ENCODE data around the gene ZNF646.

Gene ZNF646

DNA sequence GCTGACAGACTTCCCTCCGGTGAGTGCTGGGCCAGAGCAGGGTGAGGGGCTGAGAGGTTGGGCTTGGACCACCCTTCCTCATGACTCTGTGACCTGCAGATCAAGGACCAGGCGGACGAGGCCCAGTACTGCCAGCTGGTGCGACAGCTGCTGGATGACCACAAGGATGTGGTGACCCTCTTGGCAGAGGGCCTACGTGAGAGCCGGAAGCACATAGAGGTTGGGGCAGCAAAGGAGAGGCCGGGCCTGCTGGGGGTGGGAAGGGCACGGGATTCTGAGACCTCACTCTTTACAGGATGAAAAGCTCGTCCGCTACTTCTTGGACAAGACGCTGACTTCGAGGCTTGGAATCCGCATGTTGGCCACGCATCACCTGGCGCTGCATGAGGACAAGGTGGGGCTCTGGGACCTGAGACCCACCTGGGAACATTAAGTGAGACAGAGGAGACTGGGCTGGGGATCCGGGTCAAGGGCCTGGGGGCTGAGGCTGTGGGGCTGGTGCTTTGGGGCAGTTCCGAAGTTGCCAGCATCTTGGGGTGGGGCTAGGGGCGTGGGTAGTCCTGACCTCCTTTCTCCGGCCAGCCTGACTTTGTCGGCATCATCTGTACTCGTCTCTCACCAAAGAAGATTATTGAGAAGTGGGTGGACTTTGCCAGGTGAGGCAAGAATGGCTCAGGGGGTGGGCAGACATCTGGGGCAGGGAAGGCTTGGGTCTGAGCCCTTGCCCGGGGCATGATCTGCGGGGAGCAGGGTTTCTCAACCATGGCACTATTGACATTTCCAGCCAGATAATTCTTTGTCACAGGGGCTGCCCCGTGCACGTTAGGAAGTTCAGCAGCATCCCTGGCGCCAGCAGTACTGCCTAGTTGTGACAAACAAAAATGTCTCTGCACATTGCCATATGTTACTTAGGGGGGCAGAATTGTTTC lies 36.1 kb downstream of the ZNF646 start:
- peaks cover 14% of the 10 kb centered on the region for H3K4me1 ChIP-seq (ENCODE audit: insufficient read depth, low read length, poor library complexity, severe bottlenecking)
- no peaks in the 10 kb centered on the region for H3K27me3 ChIP-seq (ENCODE audit: insufficient read depth, low read length, poor library complexity, severe bottlenecking)
- no peaks in the 10 kb centered on the region for H3K9me3 ChIP-seq (ENCODE audit: insufficient read depth, low read depth, low read length)
- no peak for TF ChIP-seq EZH2phosphoT487 (IDR thresholded peaks at IDR 0.05; ENCODE audit: borderline replicate concordance)
- TF ChIP-seq, protein P1, sequence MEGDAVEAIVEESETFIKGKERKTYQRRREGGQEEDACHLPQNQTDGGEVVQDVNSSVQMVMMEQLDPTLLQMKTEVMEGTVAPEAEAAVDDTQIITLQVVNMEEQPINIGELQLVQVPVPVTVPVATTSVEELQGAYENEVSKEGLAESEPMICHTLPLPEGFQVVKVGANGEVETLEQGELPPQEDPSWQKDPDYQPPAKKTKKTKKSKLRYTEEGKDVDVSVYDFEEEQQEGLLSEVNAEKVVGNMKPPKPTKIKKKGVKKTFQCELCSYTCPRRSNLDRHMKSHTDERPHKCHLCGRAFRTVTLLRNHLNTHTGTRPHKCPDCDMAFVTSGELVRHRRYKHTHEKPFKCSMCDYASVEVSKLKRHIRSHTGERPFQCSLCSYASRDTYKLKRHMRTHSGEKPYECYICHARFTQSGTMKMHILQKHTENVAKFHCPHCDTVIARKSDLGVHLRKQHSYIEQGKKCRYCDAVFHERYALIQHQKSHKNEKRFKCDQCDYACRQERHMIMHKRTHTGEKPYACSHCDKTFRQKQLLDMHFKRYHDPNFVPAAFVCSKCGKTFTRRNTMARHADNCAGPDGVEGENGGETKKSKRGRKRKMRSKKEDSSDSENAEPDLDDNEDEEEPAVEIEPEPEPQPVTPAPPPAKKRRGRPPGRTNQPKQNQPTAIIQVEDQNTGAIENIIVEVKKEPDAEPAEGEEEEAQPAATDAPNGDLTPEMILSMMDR (conservative IDR thresholded peaks at IDR 0.05; ENCODE audit: low read length) = no peak
- H4K20me1 ChIP-seq (ENCODE audit: insufficient read depth, low read length, poor library complexity, severe bottlenecking) = peaks cover 5% of the 10 kb centered on the region
- H2AFZ ChIP-seq (ENCODE audit: low read length) = no peak overlapping the region
- no peak overlapping the region for H3K9ac ChIP-seq (ENCODE audit: low read depth, low read length, poor library complexity, severe bottlenecking)
- H3K9me2 ChIP-seq (replicated peaks; ENCODE audit: low read depth, low read length) = no peaks in the 10 kb centered on the region
- H3K4me3 ChIP-seq (ENCODE audit: low read length, poor library complexity, severe bottlenecking) = no peak overlapping the region
- no peak overlapping the region for H3K4me2 ChIP-seq (ENCODE audit: low read depth, low read length, poor library complexity, severe bottlenecking)
- peaks cover 10% of the 10 kb centered on the region; the same call in 1 of the 2 replicates for H3F3A ChIP-seq (ENCODE audit: low read depth)
- peaks cover 12% of the 10 kb centered on the region; the same call in 1 of the 2 replicates for H3K36me3 ChIP-seq (ENCODE audit: insufficient read depth, low read length)
- H3K79me2 ChIP-seq (ENCODE audit: insufficient read depth, low read length) = peaks cover 29% of the 10 kb centered on the region

DNA sequence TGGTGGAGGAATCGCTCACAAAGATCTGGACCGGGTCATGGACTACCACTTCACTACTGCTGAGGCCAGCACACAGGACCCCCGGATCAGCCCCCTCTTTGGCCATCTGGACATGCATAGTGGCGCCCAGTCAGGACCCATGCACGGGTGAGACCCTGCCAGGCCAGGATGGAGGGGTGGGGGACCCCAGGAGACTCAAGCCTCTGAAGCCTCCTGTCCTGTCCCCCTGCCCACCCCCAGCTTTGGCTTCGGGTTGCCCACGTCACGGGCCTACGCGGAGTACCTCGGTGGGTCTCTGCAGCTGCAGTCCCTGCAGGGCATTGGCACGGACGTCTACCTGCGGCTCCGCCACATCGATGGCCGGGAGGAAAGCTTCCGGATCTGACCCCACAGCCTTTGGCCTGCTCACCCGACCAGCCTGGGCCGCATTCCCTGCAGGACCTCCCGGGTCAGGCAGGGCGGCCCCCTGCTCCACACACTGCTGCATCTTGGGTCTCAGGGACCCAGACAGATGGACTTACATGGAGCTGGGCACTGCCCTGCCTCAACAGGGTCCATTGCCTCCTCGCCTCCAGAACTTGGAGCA lies 37.8 kb downstream of the ZNF646 start:
- no peak overlapping the region for H3K9ac ChIP-seq (ENCODE audit: low read depth, low read length, poor library complexity, severe bottlenecking)

DNA sequence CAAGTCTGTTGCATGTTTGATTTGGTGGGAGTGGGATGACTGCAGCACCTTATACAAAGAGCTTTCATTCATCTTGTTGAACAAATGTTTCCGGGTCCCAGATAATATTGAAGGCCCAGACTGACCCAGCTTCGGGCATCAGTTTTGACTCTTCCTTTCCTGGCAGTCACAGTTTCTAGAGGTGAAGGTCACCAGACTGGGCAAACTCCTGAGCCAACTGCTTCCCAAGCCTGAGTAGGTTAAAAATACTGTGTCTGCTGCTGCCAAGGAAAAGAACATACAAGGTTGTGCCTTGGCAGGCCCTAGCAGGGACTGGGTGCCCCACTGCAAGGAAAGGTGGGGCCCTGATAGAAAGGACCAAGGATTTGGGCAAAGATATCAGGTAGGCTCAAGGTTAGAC lies 38.5 kb downstream of the ZNF646 start:
- TF ChIP-seq EZH2phosphoT487 (IDR thresholded peaks at IDR 0.05; ENCODE audit: borderline replicate concordance) = no peak
- TF ChIP-seq, protein P1 (conservative IDR thresholded peaks at IDR 0.05; ENCODE audit: low read length) = no peak
- H2AFZ ChIP-seq (ENCODE audit: low read length) = no peak overlapping the region
- H3K9ac ChIP-seq (ENCODE audit: low read depth, low read length, poor library complexity, severe bottlenecking) = no peak overlapping the region
- H4K20me1 ChIP-seq (ENCODE audit: insufficient read depth, low read length, poor library complexity, severe bottlenecking) = peaks cover 5% of the 10 kb centered on the region
- H3K4me1 ChIP-seq (ENCODE audit: insufficient read depth, low read length, poor library complexity, severe bottlenecking) = peaks cover 7% of the 10 kb centered on the region
- peaks cover 24% of the 10 kb centered on the region for H3K79me2 ChIP-seq (ENCODE audit: insufficient read depth, low read length)
- peaks cover 12% of the 10 kb centered on the region; the same call in 1 of the 2 replicates for H3K36me3 ChIP-seq (ENCODE audit: insufficient read depth, low read length)
- no peaks in the 10 kb centered on the region for H3K27me3 ChIP-seq (ENCODE audit: insufficient read depth, low read length, poor library complexity, severe bottlenecking)
- no peaks in the 10 kb centered on the region for H3K9me3 ChIP-seq (ENCODE audit: insufficient read depth, low read depth, low read length)
- no peaks in the 10 kb centered on the region for H3K9me2 ChIP-seq (replicated peaks; ENCODE audit: low read depth, low read length)
- no peak overlapping the region for H3K4me3 ChIP-seq (ENCODE audit: low read length, poor library complexity, severe bottlenecking)
- H3K4me2 ChIP-seq (ENCODE audit: low read depth, low read length, poor library complexity, severe bottlenecking) = no peak overlapping the region
- peaks cover 4% of the 10 kb centered on the region; the same call in 1 of the 2 replicates for H3F3A ChIP-seq (ENCODE audit: low read depth)

More for the DNA sequence above, 37.8 kb downstream of the ZNF646 start:
- no peak overlapping the region for H2AFZ ChIP-seq (ENCODE audit: low read length)
- H3K36me3 ChIP-seq (ENCODE audit: insufficient read depth, low read length) = peaks cover 12% of the 10 kb centered on the region; the same call in 1 of the 2 replicates
- peaks cover 29% of the 10 kb centered on the region for H3K79me2 ChIP-seq (ENCODE audit: insufficient read depth, low read length)
- TF ChIP-seq, protein P1 (conservative IDR thresholded peaks at IDR 0.05; ENCODE audit: low read length) = no peak
- no peak for TF ChIP-seq EZH2phosphoT487 (IDR thresholded peaks at IDR 0.05; ENCODE audit: borderline replicate concordance)
- H3F3A ChIP-seq (ENCODE audit: low read depth) = peaks cover 5% of the 10 kb centered on the region; the same call in 1 of the 2 replicates
- no peaks in the 10 kb centered on the region for H3K9me3 ChIP-seq (ENCODE audit: insufficient read depth, low read depth, low read length)
- H4K20me1 ChIP-seq (ENCODE audit: insufficient read depth, low read length, poor library complexity, severe bottlenecking) = peaks cover 5% of the 10 kb centered on the region
- H3K9me2 ChIP-seq (replicated peaks; ENCODE audit: low read depth, low read length) = no peaks in the 10 kb centered on the region
- no peaks in the 10 kb centered on the region for H3K27me3 ChIP-seq (ENCODE audit: insufficient read depth, low read length, poor library complexity, severe bottlenecking)
- H3K4me1 ChIP-seq (ENCODE audit: insufficient read depth, low read length, poor library complexity, severe bottlenecking) = peaks cover 11% of the 10 kb centered on the region
- no peak overlapping the region for H3K4me3 ChIP-seq (ENCODE audit: low read length, poor library complexity, severe bottlenecking)
- no peak overlapping the region for H3K4me2 ChIP-seq (ENCODE audit: low read depth, low read length, poor library complexity, severe bottlenecking)
